HG02571 (cell line): ENCODE results near the gene SSRP1.
A peak's percentile ranks its signal among the peaks of the same experiment; 100 is the strongest.

Experiments used
- ATAC-seq: cut with Tn5 transposase; IDR thresholded peaks from one replicate; pipeline ENCODE4 v1.9.1; 2021; ENCODE audit warnings: mild to moderate bottlenecking, moderate library complexity; ENCODE audit not compliant: unreplicated experiment

Gene SSRP1

GRCh38 chr11:57359896-57360690 lies 24.4 kb upstream of the SSRP1 start:
- no peak for ATAC-seq

GRCh38 chr11:57359396-57359795 lies 23.7 kb upstream of the SSRP1 start:
- no peak for ATAC-seq

GRCh38 chr11:57358991-57359390 lies 23.3 kb upstream of the SSRP1 start:
- ATAC-seq: no peak

GRCh38 chr11:57358543-57358961 lies 22.9 kb upstream of the SSRP1 start:
- ATAC-seq: no peak

- ATAC-seq: no peak
Measured at GRCh38 chr11:57357856-57358255, 22.2 kb upstream of the SSRP1 start.

GRCh38 chr11:57357310-57357709 lies 21.6 kb upstream of the SSRP1 start:
- ATAC-seq: no peak

GRCh38 chr11:57356268-57356667 lies 20.6 kb upstream of the SSRP1 start:
- ATAC-seq: no peak

- no peak for ATAC-seq
Measured at GRCh38 chr11:57354699-57355098, 19.0 kb upstream of the SSRP1 start.

GRCh38 chr11:57353852-57354251 lies 18.2 kb upstream of the SSRP1 start:
- no peak for ATAC-seq

- ATAC-seq: no peak
Measured at GRCh38 chr11:57353446-57353845, 17.8 kb upstream of the SSRP1 start.

GRCh38 chr11:57353036-57353435 lies 17.3 kb upstream of the SSRP1 start:
- ATAC-seq: no peak

GRCh38 chr11:57349491-57350274 lies 14.0 kb upstream of the SSRP1 start:
- no peak for ATAC-seq

- ATAC-seq: no peak
Measured at GRCh38 chr11:57348636-57349313, 13.1 kb upstream of the SSRP1 start.

GRCh38 chr11:57348052-57348451 lies 12.4 kb upstream of the SSRP1 start:
- ATAC-seq: no peak

GRCh38 chr11:57347336-57347735 lies 11.6 kb upstream of the SSRP1 start:
- ATAC-seq: no peak

- ATAC-seq: peak; percentile 71
Measured at GRCh38 chr11:57345555-57346211, 10.0 kb upstream of the SSRP1 start.

- ATAC-seq: no peak
Measured at GRCh38 chr11:57344826-57345225, 9.1 kb upstream of the SSRP1 start.

- no peak for ATAC-seq
Measured at GRCh38 chr11:57343825-57344224, 8.1 kb upstream of the SSRP1 start.

- ATAC-seq: no peak
Measured at GRCh38 chr11:57342702-57343101, 7.0 kb upstream of the SSRP1 start.

GRCh38 chr11:57341250-57341808 lies 5.6 kb upstream of the SSRP1 start:
- no peak for ATAC-seq
